ENCODE measurements around the gene TIGD2.

DNA sequence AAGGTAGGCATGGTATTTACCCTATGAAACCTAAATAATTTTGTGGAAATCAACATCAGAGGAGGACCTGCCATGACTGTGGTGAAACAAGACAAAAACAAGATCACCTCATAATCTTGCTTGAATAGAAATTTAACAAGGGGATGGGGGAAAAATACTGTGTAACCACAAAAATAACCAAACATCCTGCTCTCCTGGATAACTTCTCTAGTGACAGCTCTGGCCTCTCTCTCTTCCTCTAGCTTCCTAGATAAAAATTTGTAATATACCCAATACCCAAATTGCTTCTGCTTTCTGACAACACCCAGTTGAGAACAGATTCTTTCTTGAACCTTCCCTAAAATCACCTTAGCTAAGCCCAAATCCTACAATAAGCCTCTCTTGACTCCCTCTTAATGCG, 11.9 kb upstream of the TIGD2 start:
- TF ChIP-seq, protein P1, sequence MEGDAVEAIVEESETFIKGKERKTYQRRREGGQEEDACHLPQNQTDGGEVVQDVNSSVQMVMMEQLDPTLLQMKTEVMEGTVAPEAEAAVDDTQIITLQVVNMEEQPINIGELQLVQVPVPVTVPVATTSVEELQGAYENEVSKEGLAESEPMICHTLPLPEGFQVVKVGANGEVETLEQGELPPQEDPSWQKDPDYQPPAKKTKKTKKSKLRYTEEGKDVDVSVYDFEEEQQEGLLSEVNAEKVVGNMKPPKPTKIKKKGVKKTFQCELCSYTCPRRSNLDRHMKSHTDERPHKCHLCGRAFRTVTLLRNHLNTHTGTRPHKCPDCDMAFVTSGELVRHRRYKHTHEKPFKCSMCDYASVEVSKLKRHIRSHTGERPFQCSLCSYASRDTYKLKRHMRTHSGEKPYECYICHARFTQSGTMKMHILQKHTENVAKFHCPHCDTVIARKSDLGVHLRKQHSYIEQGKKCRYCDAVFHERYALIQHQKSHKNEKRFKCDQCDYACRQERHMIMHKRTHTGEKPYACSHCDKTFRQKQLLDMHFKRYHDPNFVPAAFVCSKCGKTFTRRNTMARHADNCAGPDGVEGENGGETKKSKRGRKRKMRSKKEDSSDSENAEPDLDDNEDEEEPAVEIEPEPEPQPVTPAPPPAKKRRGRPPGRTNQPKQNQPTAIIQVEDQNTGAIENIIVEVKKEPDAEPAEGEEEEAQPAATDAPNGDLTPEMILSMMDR (IDR thresholded peaks at IDR 0.05): no peak
- no peak for TF ChIP-seq POLR2AphosphoS5 (IDR thresholded peaks at IDR 0.05; ENCODE audit: low read depth, low read length)
- no peak for TF ChIP-seq SIN3A (IDR thresholded peaks at IDR 0.05; ENCODE audit: borderline replicate concordance, insufficient read depth, low read depth, low read length)
